ENCODE results near the gene TNS1. TPM values are rescaled to one million over a fixed set of nuclear protein-coding genes. Genes with fewer than 3 reads are reported as not detected.

Gene TNS1
- total RNA-seq, 2 donors from 2014 or later = 436 to 508 TPM

GRCh38 chr2:217928324-217929181, 74.2 kb downstream of the TNS1 start:
- DNase-seq = peak; percentile 67
- peak; percentile 14 to 36 for ATAC-seq

GRCh38 chr2:217927601-217928323, 75.0 kb downstream of the TNS1 start:
- no peak for DNase-seq
- intact Hi-C loops (cut with DNase I) = loop anchor here in 1 of 2 donors (5.0 kb wide), 1 partner anchor 35 kb away; no protein-coding TSS in a partner anchor
- no peak for ATAC-seq

More at GRCh38 chr2:217928324-217929181, 74.2 kb downstream of the TNS1 start:
- intact Hi-C loops (cut with DNase I) = loop anchor here in 1 of 2 donors (5.0 kb wide), 1 partner anchor 36 kb away; no protein-coding TSS in a partner anchor

- no peak for ATAC-seq
- DNase-seq = no peak
- intact Hi-C loops (cut with DNase I) = loop anchor here in 1 of 2 donors (5.0 kb wide), 1 partner anchor 34 kb away; no protein-coding TSS in a partner anchor
Observed at GRCh38 chr2:217926801-217927200, 76.0 kb downstream of the TNS1 start.

GRCh38 chr2:217924346-217924901, 78.4 kb downstream of the TNS1 start:
- ATAC-seq = no peak
- intact Hi-C loops (cut with DNase I) = no loop called here
- no peak for DNase-seq

GRCh38 chr2:217923007-217923686, 79.6 kb downstream of the TNS1 start:
- ATAC-seq = peak; percentile 0 to 12
- intact Hi-C loops (cut with DNase I) = no loop called here
- no peak for DNase-seq

GRCh38 chr2:217922101-217923006, 80.4 kb downstream of the TNS1 start:
- intact Hi-C loops (cut with DNase I) = no loop called here
- ATAC-seq (peak; percentile 31 to 38), DNase-seq (peak; percentile 58)

- ATAC-seq (peak; percentile 56 to 69), DNase-seq (peak; percentile 64)
- intact Hi-C loops (cut with DNase I) = no loop called here
Observed at GRCh38 chr2:217920879-217921603, 81.8 kb downstream of the TNS1 start.

GRCh38 chr2:217919781-217920351, 82.9 kb downstream of the TNS1 start:
- peak in 1 of 2 donors; percentile 33 for ATAC-seq
- intact Hi-C loops (cut with DNase I) = no loop called here
- DNase-seq = peak; percentile 72

- intact Hi-C loops (cut with DNase I) = no loop called here
- ATAC-seq (no peak), DNase-seq (no peak)
Observed at GRCh38 chr2:217919204-217919603, 83.6 kb downstream of the TNS1 start.

- peak; percentile 52 for DNase-seq
- peak in 1 of 2 donors; percentile 1 for ATAC-seq
- intact Hi-C loops (cut with DNase I) = no loop called here
Observed at GRCh38 chr2:217918308-217919024, 84.3 kb downstream of the TNS1 start.

- intact Hi-C loops (cut with DNase I) = no loop called here
- DNase-seq (no peak), ATAC-seq (peak in 1 of 2 donors; percentile 9)
Observed at GRCh38 chr2:217916504-217917254, 86.1 kb downstream of the TNS1 start.

- intact Hi-C loops (cut with DNase I) = no loop called here
- DNase-seq = peak; percentile 75
- ATAC-seq = no peak
Observed at GRCh38 chr2:217915706-217916105, 87.1 kb downstream of the TNS1 start.

- DNase-seq = no peak
- intact Hi-C loops (cut with DNase I) = no loop called here
- no peak for ATAC-seq
Observed at GRCh38 chr2:217914878-217915277, 87.9 kb downstream of the TNS1 start.

- no peak for ATAC-seq
- DNase-seq = no peak
Observed at GRCh38 chr2:217914078-217914477, 88.7 kb downstream of the TNS1 start.

GRCh38 chr2:217913436-217913835, 89.4 kb downstream of the TNS1 start:
- ATAC-seq (peak in 1 of 2 donors; percentile 17), DNase-seq (no peak)
- intact Hi-C loops (cut with DNase I) = no loop called here

More at GRCh38 chr2:217914078-217914477, 88.7 kb downstream of the TNS1 start:
- intact Hi-C loops (cut with DNase I) = no loop called here
